Esophagus squamous epithelium (tissue), 4 donors: Measurements from ENCODE around the gene SOCS6.

ENCODE experiments used
- POLR2A ChIP-seq, 4 donors: fragments of 450-650 bp; IDR thresholded peaks; one replicate each; pipeline ENCODE4 v1.6.1; 2017; ENCODE audit warnings: antibody characterized with exemption in 4 of 4, mild to moderate bottlenecking in 4 of 4, moderate library complexity in 3 of 4
- TF ChIP-seq, protein P1 (sequence below), 6 experiments: fragments of 450-650 bp in 4 of 6; fragments of 200-600 bp in 2 of 6; sonication (generic) in 2 of 6; IDR thresholded peaks; one replicate each; pipeline ENCODE4 v1.5.1; 2016 to 2019; ENCODE audit warnings: antibody characterized with exemption in 6 of 6, mild to moderate bottlenecking in 4 of 6, moderate library complexity in 4 of 6

DNA sequence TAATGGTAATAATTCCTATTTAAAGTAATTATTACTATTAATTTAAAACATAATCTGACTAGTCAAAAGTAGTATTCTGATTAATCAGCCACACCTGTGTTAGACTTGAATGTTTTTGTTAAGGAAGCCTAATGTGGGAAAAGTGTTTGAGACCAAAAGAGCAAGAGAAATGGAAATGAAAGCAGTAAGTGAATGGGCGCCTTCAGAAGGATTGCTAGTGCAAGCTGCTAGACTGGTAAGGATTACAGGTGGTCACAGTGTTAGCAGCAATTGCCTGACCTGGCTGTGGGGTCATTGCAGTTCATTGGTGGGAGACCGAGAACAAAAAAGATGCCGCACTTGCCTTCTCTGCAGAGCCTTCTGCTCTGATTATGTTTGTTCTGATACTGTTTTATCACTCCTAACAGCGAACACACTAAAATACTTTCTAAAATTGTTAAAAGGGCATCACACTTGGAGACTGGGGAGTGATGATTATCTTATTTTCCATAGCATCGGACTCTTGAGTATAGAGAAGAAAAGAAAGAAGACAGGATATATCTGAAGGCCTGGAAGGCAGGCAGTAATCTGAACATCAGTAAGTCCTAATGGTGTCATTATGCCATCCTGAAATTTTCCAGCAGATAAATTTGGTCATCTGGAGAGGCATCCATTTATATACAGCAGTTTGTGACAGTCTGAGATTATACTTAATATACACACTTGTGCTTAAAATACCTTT, 5.8 kb downstream of the SOCS6 start:
- TF ChIP-seq, protein P1, sequence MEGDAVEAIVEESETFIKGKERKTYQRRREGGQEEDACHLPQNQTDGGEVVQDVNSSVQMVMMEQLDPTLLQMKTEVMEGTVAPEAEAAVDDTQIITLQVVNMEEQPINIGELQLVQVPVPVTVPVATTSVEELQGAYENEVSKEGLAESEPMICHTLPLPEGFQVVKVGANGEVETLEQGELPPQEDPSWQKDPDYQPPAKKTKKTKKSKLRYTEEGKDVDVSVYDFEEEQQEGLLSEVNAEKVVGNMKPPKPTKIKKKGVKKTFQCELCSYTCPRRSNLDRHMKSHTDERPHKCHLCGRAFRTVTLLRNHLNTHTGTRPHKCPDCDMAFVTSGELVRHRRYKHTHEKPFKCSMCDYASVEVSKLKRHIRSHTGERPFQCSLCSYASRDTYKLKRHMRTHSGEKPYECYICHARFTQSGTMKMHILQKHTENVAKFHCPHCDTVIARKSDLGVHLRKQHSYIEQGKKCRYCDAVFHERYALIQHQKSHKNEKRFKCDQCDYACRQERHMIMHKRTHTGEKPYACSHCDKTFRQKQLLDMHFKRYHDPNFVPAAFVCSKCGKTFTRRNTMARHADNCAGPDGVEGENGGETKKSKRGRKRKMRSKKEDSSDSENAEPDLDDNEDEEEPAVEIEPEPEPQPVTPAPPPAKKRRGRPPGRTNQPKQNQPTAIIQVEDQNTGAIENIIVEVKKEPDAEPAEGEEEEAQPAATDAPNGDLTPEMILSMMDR (IDR thresholded peaks at IDR 0.05): no peak
- TF ChIP-seq POLR2A (IDR thresholded peaks at IDR 0.05): no peak
